ENCODE data around the gene PDCL3. TPM values are rescaled to one million over a fixed set of nuclear protein-coding genes. Genes with fewer than 3 reads are reported as not detected.

Gene PDCL3
- total RNA-seq, 1 experiment from 2014 or later: 21.3 TPM

DNA sequence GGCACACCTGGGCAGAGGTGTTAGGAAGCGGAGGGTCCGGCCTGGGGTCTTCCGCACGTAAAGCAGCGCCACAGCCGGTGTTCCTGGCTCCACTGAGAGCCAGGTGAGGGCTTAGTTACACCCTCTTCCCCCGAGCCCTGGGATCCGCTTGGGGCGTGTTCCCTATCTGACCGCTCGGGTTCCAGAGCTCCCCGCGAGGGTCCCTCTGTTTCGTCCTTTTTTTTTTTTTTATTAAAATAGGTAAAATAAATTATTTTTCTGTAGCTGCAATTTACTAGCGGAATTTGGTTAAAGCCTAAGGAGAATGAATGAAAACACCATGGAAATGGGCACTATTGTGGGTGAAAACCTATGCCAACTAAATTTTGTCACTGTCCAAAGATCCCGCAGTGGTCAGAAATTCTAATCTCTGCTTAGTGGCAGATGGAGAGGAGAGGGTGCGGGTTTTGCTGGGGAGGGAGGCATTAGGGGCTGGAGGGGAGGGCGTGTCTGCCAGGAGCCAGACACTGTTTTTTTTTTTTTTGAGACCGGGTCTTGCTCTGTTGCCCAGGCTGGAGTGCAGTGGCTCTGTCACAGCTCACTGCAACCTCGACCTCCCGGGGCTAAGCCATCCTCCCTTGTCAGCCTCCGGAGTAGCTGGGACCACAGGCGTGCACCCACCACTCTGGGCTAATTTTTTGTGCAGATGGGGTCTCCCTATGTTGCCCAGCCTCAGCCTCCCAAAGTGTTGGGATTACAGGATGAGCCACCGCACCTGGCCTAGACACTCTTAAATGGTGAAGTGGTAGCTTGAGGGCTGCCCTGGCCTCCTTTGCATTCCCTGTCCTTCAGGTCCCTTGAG, 834 bp downstream of the PDCL3 start:
- ChIA-PET POLR2A (interaction anchor here (0.7 to 1.0 kb wide), 3 partner anchors 48 to 444 kb away, joined by 3 to 12 read pairs (median 3); partner anchors contain the start of gene RPL31), CTCF (interaction anchor here (1.0 kb wide), 1 partner anchor 31 kb away, joined by 3 read pairs; no protein-coding TSS in a partner anchor)
- TF ChIP-seq, protein P1, sequence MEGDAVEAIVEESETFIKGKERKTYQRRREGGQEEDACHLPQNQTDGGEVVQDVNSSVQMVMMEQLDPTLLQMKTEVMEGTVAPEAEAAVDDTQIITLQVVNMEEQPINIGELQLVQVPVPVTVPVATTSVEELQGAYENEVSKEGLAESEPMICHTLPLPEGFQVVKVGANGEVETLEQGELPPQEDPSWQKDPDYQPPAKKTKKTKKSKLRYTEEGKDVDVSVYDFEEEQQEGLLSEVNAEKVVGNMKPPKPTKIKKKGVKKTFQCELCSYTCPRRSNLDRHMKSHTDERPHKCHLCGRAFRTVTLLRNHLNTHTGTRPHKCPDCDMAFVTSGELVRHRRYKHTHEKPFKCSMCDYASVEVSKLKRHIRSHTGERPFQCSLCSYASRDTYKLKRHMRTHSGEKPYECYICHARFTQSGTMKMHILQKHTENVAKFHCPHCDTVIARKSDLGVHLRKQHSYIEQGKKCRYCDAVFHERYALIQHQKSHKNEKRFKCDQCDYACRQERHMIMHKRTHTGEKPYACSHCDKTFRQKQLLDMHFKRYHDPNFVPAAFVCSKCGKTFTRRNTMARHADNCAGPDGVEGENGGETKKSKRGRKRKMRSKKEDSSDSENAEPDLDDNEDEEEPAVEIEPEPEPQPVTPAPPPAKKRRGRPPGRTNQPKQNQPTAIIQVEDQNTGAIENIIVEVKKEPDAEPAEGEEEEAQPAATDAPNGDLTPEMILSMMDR (IDR thresholded peaks at IDR 0.05; ENCODE audit: insufficient read depth in 1 of 2, low read depth in 1 of 2, low read length in 1 of 2, severe bottlenecking in 1 of 2, unreplicated experiment in 1 of 2): no peak
- H3K9me3 Mint-ChIP-seq (ENCODE audit: unreplicated experiment): no peaks in the 10 kb centered on the region
- peak overlapping the region; percentile 90 for H3K4me3 Mint-ChIP-seq (ENCODE audit: unreplicated experiment)
- intact Hi-C loops (cut with micrococcal nuclease; ENCODE audit: unreplicated experiment): no loop called here
- H3K36me3 ChIP-seq (ENCODE audit: control insufficient read depth, insufficient read depth, low read length): no peaks in the 10 kb centered on the region
- H3K27me3 Mint-ChIP-seq (ENCODE audit: insufficient read depth, unreplicated experiment): no peaks in the 10 kb centered on the region
- DNase-seq: no peak
- H3K27ac Mint-ChIP-seq (ENCODE audit: unreplicated experiment): peak overlapping the region; percentile 92
- peak overlapping the region; percentile 66 for H3K4me3 ChIP-seq (ENCODE audit: low read depth, low read length)
- no peaks in the 10 kb centered on the region for H3K9me3 ChIP-seq
- no peaks in the 10 kb centered on the region for H3K27me3 ChIP-seq (replicated peaks; ENCODE audit: control insufficient read depth, insufficient read depth, low read length)
- peaks cover 16% of the 10 kb centered on the region for H3K36me3 Mint-ChIP-seq (ENCODE audit: insufficient read depth, unreplicated experiment)
- H3K4me1 Mint-ChIP-seq (ENCODE audit: low read depth, unreplicated experiment): no peaks in the 10 kb centered on the region
- BruUV-seq (replicated peaks): TSS peak; percentile 72
- H3K4me1 ChIP-seq: no peaks in the 10 kb centered on the region

DNA sequence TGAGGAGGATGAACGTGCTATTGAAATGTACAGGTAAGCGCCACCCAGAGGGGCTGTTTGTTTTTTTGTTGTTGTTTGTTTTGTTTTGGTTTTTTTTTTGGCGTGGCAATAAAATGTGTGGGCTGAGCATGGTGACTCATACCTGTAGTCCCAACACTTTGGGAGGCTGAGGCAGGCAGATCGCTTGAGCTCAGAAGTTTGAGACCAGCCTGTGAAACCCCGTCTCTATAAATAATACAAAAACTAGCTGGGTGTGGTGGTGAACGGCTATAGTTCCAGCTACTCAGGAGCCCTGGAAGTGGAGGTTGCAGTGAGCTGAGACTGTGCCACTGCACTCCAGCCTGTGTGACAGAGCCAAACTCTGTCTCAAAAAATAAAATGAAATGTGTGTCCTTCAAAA, 6.2 kb downstream of the PDCL3 start:
- Histone ChIP-seq H3K9me3 (no peaks in the 10 kb centered on the region), H3K36me3 (ENCODE audit: control insufficient read depth, insufficient read depth, low read length) (no peaks in the 10 kb centered on the region), H3K4me3 (ENCODE audit: low read depth, low read length) (no peak overlapping the region), H3K27me3 (replicated peaks; ENCODE audit: control insufficient read depth, insufficient read depth, low read length) (no peaks in the 10 kb centered on the region), H3K4me1 (no peaks in the 10 kb centered on the region)
- TF ChIP-seq, protein P1 (IDR thresholded peaks at IDR 0.05; ENCODE audit: insufficient read depth in 1 of 2, low read depth in 1 of 2, low read length in 1 of 2, severe bottlenecking in 1 of 2, unreplicated experiment in 1 of 2): no peak
- intact Hi-C loops (cut with micrococcal nuclease; ENCODE audit: unreplicated experiment): no loop called here
- CTCF ChIA-PET: no interaction called here
- Mint-ChIP-seq H3K9me3 (ENCODE audit: unreplicated experiment) (no peaks in the 10 kb centered on the region), H3K4me1 (ENCODE audit: low read depth, unreplicated experiment) (no peaks in the 10 kb centered on the region), H3K36me3 (ENCODE audit: insufficient read depth, unreplicated experiment) (peaks cover 25% of the 10 kb centered on the region), H3K27ac (ENCODE audit: unreplicated experiment) (no peak overlapping the region), H3K27me3 (ENCODE audit: insufficient read depth, unreplicated experiment) (no peaks in the 10 kb centered on the region), H3K4me3 (ENCODE audit: unreplicated experiment) (no peak overlapping the region)
- no TSS peak for BruUV-seq (replicated peaks)
- POLR2A ChIA-PET: no interaction called here
- no peak for DNase-seq

DNA sequence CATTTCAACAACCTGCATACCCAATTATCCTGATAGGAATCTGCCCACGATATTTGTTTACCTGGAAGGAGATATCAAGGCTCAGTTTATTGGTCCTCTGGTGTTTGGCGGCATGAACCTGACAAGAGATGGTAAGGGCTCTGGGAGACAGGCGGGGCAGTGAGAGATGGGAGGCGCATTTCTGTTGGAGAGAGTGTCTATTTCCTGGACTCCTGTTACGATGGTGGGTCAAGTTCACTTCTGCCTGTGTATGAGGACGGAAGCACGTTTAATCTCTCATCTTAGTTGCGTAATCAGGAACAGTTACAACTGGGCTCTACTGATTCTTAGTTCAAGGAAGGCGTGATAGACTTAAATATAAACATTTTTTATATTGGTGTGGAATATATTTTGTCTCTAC, 8.9 kb downstream of the PDCL3 start:
- Histone ChIP-seq H3K36me3 (ENCODE audit: control insufficient read depth, insufficient read depth, low read length) (no peaks in the 10 kb centered on the region), H3K27me3 (replicated peaks; ENCODE audit: control insufficient read depth, insufficient read depth, low read length) (no peaks in the 10 kb centered on the region), H3K9me3 (no peaks in the 10 kb centered on the region), H3K4me1 (no peaks in the 10 kb centered on the region), H3K4me3 (ENCODE audit: low read depth, low read length) (no peak overlapping the region)
- no peaks in the 10 kb centered on the region for H3K9me3 Mint-ChIP-seq (ENCODE audit: unreplicated experiment)
- no peak overlapping the region for H3K27ac Mint-ChIP-seq (ENCODE audit: unreplicated experiment)
- ChIA-PET CTCF (no interaction called here), POLR2A (no interaction called here)
- H3K27me3 Mint-ChIP-seq (ENCODE audit: insufficient read depth, unreplicated experiment): no peaks in the 10 kb centered on the region
- TF ChIP-seq, protein P1 (IDR thresholded peaks at IDR 0.05; ENCODE audit: insufficient read depth in 1 of 2, low read depth in 1 of 2, low read length in 1 of 2, severe bottlenecking in 1 of 2, unreplicated experiment in 1 of 2): no peak
- BruUV-seq (replicated peaks): no TSS peak
- H3K4me3 Mint-ChIP-seq (ENCODE audit: unreplicated experiment): no peak overlapping the region
- H3K4me1 Mint-ChIP-seq (ENCODE audit: low read depth, unreplicated experiment): no peaks in the 10 kb centered on the region
- peaks cover 25% of the 10 kb centered on the region for H3K36me3 Mint-ChIP-seq (ENCODE audit: insufficient read depth, unreplicated experiment)
- DNase-seq: no peak
- intact Hi-C loops (cut with micrococcal nuclease; ENCODE audit: unreplicated experiment): no loop called here

All from Caco-2 (cell line).